GM12878 (cell line): Measurements from ENCODE around the gene CYREN. TPM values are rescaled to one million over a fixed set of nuclear protein-coding genes. Genes with fewer than 3 reads are reported as not detected.
"Not testable (repeated sequence)": the region's sequence is repeated elsewhere in the genome, so short reads cannot be mapped to it uniquely, and the experiment has no call there.

Source experiments
- ATAC-seq: fragments of 200-7000 bp; cut with Tn5 transposase; 3 replicates; pipeline ENCODE4 v1.9.1; 2020; ENCODE audit warnings: mild to moderate bottlenecking, moderate library complexity
- BruUV-seq: library from RNA; stranded (reverse); fragments of 400-500 nt; replicated peaks from 2 replicates; lab custom pipeline; 2021; lab: Mats Ljungman, UMichigan
- CTCF ChIA-PET: fragments of 300-600 bp; sonication (Branson Sonifier 250); formaldehyde crosslinking; extraction: SDS; loops from one replicate; lab custom pipeline; 2021; ENCODE audit warnings: inconsistent platforms; lab: Yijun Ruan, JAX
- POLR2A ChIA-PET: fragments of 350-600 bp; formaldehyde crosslinking; extraction: SDS; loops from one replicate; lab custom pipeline; 2021; ENCODE audit warnings: inconsistent platforms; lab: Charles Lee
- RAD21 ChIA-PET: fragments of 300-600 bp; sonication (Branson Sonifier 250); formaldehyde crosslinking; loops from one replicate; lab custom pipeline; 2023; ENCODE audit warnings: antibody characterized with exemption; ENCODE audit not compliant: unreplicated experiment; lab: Charles Lee
- SMC1A ChIA-PET: fragments of 300-600 bp; sonication (Branson Sonifier 250); formaldehyde crosslinking; loops from one replicate; lab custom pipeline; 2023; ENCODE audit not compliant: unreplicated experiment, uncharacterized antibody; lab: Charles Lee
- DNase-seq: peaks from one replicate; pipeline ENCODE4 v3.0.0-alpha.2; 2011; ENCODE audit warnings: low read depth, low spot score
- FAIRE-seq: peaks from 3 replicates; lab custom pipeline; 2011; peaks lifted over from hg19 to GRCh38; lab: Jason Lieb, UNC
- H2AFZ ChIP-seq: 2 replicates; pipeline ENCODE4 v1.6.0; 2011; ENCODE audit warnings: low read depth, low read length, control low read depth; ENCODE audit not compliant: control insufficient read depth
- H3K27ac ChIP-seq: 2 replicates; pipeline ENCODE4 v1.5.1; 2011; ENCODE audit warnings: control low read depth; ENCODE audit not compliant: control insufficient read depth, insufficient read depth
- H3K27me3 ChIP-seq, 2 experiments: replicated peaks in 1 of 2; 2 replicates each; pipeline versions ENCODE4 v1.6.0 to v1.6.1; 2011; ENCODE audit warnings: low read length in 1 of 2; ENCODE audit not compliant: control insufficient read depth in 2 of 2, insufficient read depth in 2 of 2
- H3K36me3 ChIP-seq, 2 experiments: 2 replicates each; pipeline ENCODE4 v1.5.1; 2011; ENCODE audit warnings: low read length in 1 of 2; ENCODE audit not compliant: control insufficient read depth in 2 of 2, insufficient read depth in 2 of 2
- H3K4me1 ChIP-seq: 2 replicates; pipeline ENCODE4 v1.6.1; 2011; ENCODE audit warnings: mild to moderate bottlenecking, low read length, moderate library complexity, mixed read lengths; ENCODE audit not compliant: control insufficient read depth, insufficient read depth
- H3K4me2 ChIP-seq: 2 replicates; pipeline ENCODE4 v1.6.0; 2011; ENCODE audit warnings: control low read depth; ENCODE audit not compliant: control insufficient read depth, insufficient read depth
- H3K4me3 ChIP-seq: fragments of 200-600 bp; sonication (generic); 2 replicates; pipeline ENCODE4 v1.5.1; 2016
- H3K79me2 ChIP-seq: 2 replicates; pipeline ENCODE4 v1.6.0; 2011; ENCODE audit warnings: low read length; ENCODE audit not compliant: control insufficient read depth, insufficient read depth
- H3K9ac ChIP-seq: 2 replicates; pipeline ENCODE4 v1.8.0; 2011; ENCODE audit warnings: low read length, control low read depth, mixed read lengths; ENCODE audit not compliant: control insufficient read depth, insufficient read depth
- H3K9me3 ChIP-seq: replicated peaks from 3 replicates; pipeline ENCODE4 v1.5.1; 2011; ENCODE audit warnings: mild to moderate bottlenecking, low read length; ENCODE audit not compliant: control insufficient read depth, insufficient read depth
- H4K20me1 ChIP-seq: 2 replicates; pipeline ENCODE4 v1.6.0; 2011; ENCODE audit not compliant: control insufficient read depth, insufficient read depth
- BMI1 ChIP-seq: fragments of 450-650 bp; IDR thresholded peaks from 2 replicates; pipeline ENCODE4 v1.6.1; 2016; ENCODE audit warnings: mild to moderate bottlenecking, moderate library complexity, borderline replicate concordance
- IKZF1 ChIP-seq: fragments of 450-650 bp; conservative IDR thresholded peaks from 2 replicates; pipeline ENCODE4 v1.6.1; 2017; ENCODE audit warnings: antibody characterized with exemption, mild to moderate bottlenecking
- IKZF2 ChIP-seq, 2 experiments: fragments of 450-650 bp; IDR thresholded peaks; 2 replicates each; pipeline ENCODE4 v1.6.1; 2017; ENCODE audit warnings: mild to moderate bottlenecking in 2 of 2, moderate library complexity in 2 of 2
- MEF2B ChIP-seq: fragments of 450-650 bp; IDR thresholded peaks from 2 replicates; pipeline ENCODE4 v1.6.1; 2018; ENCODE audit warnings: mild to moderate bottlenecking, moderate library complexity; ENCODE audit not compliant: partially characterized antibody, poor library complexity, severe bottlenecking
- MTA2 ChIP-seq: fragments of 450-650 bp; IDR thresholded peaks from 2 replicates; pipeline ENCODE4 v1.6.1; 2016; ENCODE audit warnings: low read depth, mild to moderate bottlenecking, moderate library complexity
- MTA3 ChIP-seq: IDR thresholded peaks from 2 replicates; pipeline ENCODE4 v1.6.1; 2012; ENCODE audit warnings: low read length, inconsistent platforms, borderline replicate concordance
- RAD51 ChIP-seq: fragments of 450-650 bp; IDR thresholded peaks from 2 replicates; pipeline ENCODE4 v1.6.1; 2016; ENCODE audit warnings: moderate library complexity, mild to moderate bottlenecking, inconsistent platforms
- SPI1 ChIP-seq: IDR thresholded peaks from 2 replicates; pipeline ENCODE4 v1.6.1; 2011; ENCODE audit warnings: low read depth, mild to moderate bottlenecking, low read length, moderate library complexity, borderline replicate concordance; ENCODE audit not compliant: insufficient read depth
- TBL1XR1 ChIP-seq: IDR thresholded peaks from 2 replicates; pipeline ENCODE4 v1.6.1; 2012; ENCODE audit warnings: low read depth, low read length, improper control_type of control experiment
- ZNF384 ChIP-seq: IDR thresholded peaks from 2 replicates; pipeline ENCODE4 v1.6.1; 2012; ENCODE audit warnings: low read depth, mild to moderate bottlenecking, low read length, improper control_type of control experiment, borderline replicate concordance
- WGBS: methylation state at CpG from one replicate; pipeline ENCODE4 v1.1.6; 2016; ENCODE audit warnings: low lambda C conversion rate; ENCODE audit not compliant: insufficient replicate concordance, insufficient coverage; ENCODE audit errors: missing lambda C conversion rate; 5-methylcytosine and 5-hydroxymethylcytosine counted together
- in situ Hi-C: fragments of 300-500 bp; cut with MboI; formaldehyde crosslinking; loops from 9 replicates; pipeline ENCODE4 v1.14.3; 2018; ENCODE audit warnings: mixed read lengths
- intact Hi-C: fragments of 100-400 bp; cut with micrococcal nuclease; formaldehyde crosslinking; loops from one replicate; pipeline ENCODE4 v1.14.2; 2022; ENCODE audit not compliant: unreplicated experiment
- polyA plus RNA-seq, 11 experiments: library from polyadenylated mRNA; depleted of rRNA in 4 of 11; unstranded in 6 of 11; stranded (reverse) in 5 of 11; fragments of >200 nt; fragmentation: Nextera tagmentation in 4 of 11; fragmentation: Illumina TruSeq in 1 of 11; extraction: Ambion mirVana in 4 of 11; extraction: Trizol in 1 of 11; gene quantifications; 1 replicate in 1 of 11; 2 replicates in 10 of 11; pipeline versions ENCODE4 v1.2.1 to v1.2.3, GENCODE V29; 2011 to 2016; ENCODE audit warnings: inconsistent platforms in 2 of 11, missing spikeins in 2 of 11, low read depth in 1 of 11
- total RNA-seq, 4 experiments: library from RNA; depleted of rRNA in 3 of 4; stranded (reverse); fragments of >200 nt in 3 of 4; fragmentation: Illumina TruSeq in 1 of 4; extraction: Trizol in 1 of 4; gene quantifications; 2 replicates each; pipeline versions ENCODE4 v1.2.1 to v1.2.3, GENCODE V29; 2013 to 2021
- TF ChIP-seq, protein P1 (sequence below): fragments of 450-650 bp; conservative IDR thresholded peaks from 2 replicates; pipeline ENCODE4 v1.6.1; 2017; ENCODE audit warnings: mild to moderate bottlenecking, moderate library complexity
- TF ChIP-seq, protein P2 (sequence below): fragments of 450-650 bp; IDR thresholded peaks from 2 replicates; pipeline ENCODE4 v1.6.1; 2016; ENCODE audit warnings: mild to moderate bottlenecking
- TF ChIP-seq, protein P3 (sequence below): fragments of 450-650 bp; IDR thresholded peaks from 2 replicates; pipeline ENCODE4 v1.6.1; 2017; ENCODE audit warnings: mild to moderate bottlenecking, low read depth, inconsistent platforms; ENCODE audit not compliant: poor library complexity, severe bottlenecking
- TF ChIP-seq, protein P4 (sequence below): fragments of 450-650 bp; IDR thresholded peaks from 2 replicates; pipeline ENCODE4 v1.6.1; 2017; ENCODE audit warnings: low read depth, mild to moderate bottlenecking, moderate library complexity

Gene CYREN
- total and polyA plus RNA-seq, 10 of the 15 experiments (the other 5 are each of a cell fraction or from before 2014, with no cell fraction given): 8.7 to 64.3 (median 55.7) TPM

DNA sequence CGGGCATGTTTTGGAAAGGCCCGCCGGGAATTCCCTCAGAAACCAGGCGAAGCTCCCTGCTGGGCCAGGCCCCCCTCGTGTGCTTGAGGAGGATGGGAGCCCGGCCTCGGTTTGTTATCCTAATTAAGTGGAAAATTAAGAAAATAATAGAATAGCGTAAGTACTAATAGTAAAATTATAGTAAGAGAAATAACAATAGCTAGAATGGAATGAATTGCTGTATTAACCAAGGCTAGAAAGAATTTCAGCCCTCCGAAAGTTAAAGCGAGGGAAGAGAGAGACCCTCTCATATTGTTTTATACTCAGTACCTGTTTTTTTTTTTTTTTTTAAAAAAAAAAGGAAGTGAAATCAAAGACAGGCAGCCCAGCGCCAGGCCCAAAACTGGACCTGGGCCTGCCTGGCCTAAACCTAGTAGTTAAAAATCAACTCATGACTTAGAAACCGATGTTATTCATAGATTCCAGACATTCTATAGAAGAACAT is 533 bp upstream of the CYREN start:
- Histone ChIP-seq H3K27ac (peak overlapping the region; percentile 96), H3K36me3 (peaks cover 20 to 21% of the 10 kb centered on the region in 2 experiments), H3K4me3 (peak overlapping the region; percentile 84), H3K79me2 (peaks cover 76% of the 10 kb centered on the region), H3K9ac (peak overlapping the region; percentile 73), H3K4me1 (peaks cover 24% of the 10 kb centered on the region), H3K4me2 (peak overlapping the region; percentile 77)
- DNase-seq, H4K20me1 ChIP-seq, H2AFZ ChIP-seq, H3K27me3 ChIP-seq, BruUV-seq, H3K9me3 ChIP-seq, in situ Hi-C loops: not testable (repeated sequence)
- FAIRE-seq (peak; percentile 18), ATAC-seq (peak; percentile 46)
- 2% methylated on average over 12 of the region's 12 CpGs for WGBS
- ChIA-PET POLR2A (interaction anchor here (0.7 to 15.9 kb wide), 13 partner anchors 11 to 537 kb away, joined by 3 to 169 read pairs (median 18); partner anchors contain the start of genes AGBL3, TMEM140 and WDR91), SMC1A (interaction anchor here (0.9 to 13.1 kb wide), 20 partner anchors 10 to 538 kb away, joined by 3 to 158 read pairs (median 6); partner anchors contain the start of genes AGBL3, TMEM140 and WDR91), CTCF (interaction anchor here (0.6 to 12.2 kb wide), 17 partner anchors 11 to 538 kb away, joined by 3 to 157 read pairs (median 4); partner anchors contain the start of genes AGBL3, TMEM140 and WDR91), RAD21 (interaction anchor here (0.8 to 11.6 kb wide), 25 partner anchors 9 to 622 kb away, joined by 3 to 151 read pairs (median 4); partner anchors contain the start of genes AGBL3, AKR1B15, TMEM140 and WDR91)
- intact Hi-C loops: loop anchor here (1.0 to 5.0 kb wide), 6 partner anchors 15 to 538 kb away; partner anchors contain the start of genes AGBL3, BPGM and TMEM140
- TF ChIP-seq, protein P1, sequence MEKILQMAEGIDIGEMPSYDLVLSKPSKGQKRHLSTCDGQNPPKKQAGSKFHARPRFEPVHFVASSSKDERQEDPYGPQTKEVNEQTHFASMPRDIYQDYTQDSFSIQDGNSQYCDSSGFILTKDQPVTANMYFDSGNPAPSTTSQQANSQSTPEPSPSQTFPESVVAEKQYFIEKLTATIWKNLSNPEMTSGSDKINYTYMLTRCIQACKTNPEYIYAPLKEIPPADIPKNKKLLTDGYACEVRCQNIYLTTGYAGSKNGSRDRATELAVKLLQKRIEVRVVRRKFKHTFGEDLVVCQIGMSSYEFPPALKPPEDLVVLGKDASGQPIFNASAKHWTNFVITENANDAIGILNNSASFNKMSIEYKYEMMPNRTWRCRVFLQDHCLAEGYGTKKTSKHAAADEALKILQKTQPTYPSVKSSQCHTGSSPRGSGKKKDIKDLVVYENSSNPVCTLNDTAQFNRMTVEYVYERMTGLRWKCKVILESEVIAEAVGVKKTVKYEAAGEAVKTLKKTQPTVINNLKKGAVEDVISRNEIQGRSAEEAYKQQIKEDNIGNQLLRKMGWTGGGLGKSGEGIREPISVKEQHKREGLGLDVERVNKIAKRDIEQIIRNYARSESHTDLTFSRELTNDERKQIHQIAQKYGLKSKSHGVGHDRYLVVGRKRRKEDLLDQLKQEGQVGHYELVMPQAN: 0 out of 2 replicates have a peak, but pooled peaks have one; percentile 1
- 0 out of 2 replicates have a peak, but pooled peaks have one; percentile 11 for TF ChIP-seq RAD51
- TF ChIP-seq IKZF1: peak; percentile 82
- TF ChIP-seq BMI1: 0 out of 2 replicates have a peak, but pooled peaks have one; percentile 16
- TF ChIP-seq, protein P2, sequence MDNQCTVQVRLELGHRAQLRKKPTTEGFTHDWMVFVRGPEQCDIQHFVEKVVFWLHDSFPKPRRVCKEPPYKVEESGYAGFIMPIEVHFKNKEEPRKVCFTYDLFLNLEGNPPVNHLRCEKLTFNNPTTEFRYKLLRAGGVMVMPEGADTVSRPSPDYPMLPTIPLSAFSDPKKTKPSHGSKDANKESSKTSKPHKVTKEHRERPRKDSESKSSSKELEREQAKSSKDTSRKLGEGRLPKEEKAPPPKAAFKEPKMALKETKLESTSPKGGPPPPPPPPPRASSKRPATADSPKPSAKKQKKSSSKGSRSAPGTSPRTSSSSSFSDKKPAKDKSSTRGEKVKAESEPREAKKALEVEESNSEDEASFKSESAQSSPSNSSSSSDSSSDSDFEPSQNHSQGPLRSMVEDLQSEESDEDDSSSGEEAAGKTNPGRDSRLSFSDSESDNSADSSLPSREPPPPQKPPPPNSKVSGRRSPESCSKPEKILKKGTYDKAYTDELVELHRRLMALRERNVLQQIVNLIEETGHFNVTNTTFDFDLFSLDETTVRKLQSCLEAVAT: peak; percentile 47; the same call in 1 of the 2 replicates
- TF ChIP-seq IKZF2 (IDR thresholded peaks at IDR 0.05): peak in 1 of 2 experiments; percentile 78; a peak in 3 of 4 replicates
- TF ChIP-seq SPI1: peak; percentile 67
- TF ChIP-seq, protein P3, sequence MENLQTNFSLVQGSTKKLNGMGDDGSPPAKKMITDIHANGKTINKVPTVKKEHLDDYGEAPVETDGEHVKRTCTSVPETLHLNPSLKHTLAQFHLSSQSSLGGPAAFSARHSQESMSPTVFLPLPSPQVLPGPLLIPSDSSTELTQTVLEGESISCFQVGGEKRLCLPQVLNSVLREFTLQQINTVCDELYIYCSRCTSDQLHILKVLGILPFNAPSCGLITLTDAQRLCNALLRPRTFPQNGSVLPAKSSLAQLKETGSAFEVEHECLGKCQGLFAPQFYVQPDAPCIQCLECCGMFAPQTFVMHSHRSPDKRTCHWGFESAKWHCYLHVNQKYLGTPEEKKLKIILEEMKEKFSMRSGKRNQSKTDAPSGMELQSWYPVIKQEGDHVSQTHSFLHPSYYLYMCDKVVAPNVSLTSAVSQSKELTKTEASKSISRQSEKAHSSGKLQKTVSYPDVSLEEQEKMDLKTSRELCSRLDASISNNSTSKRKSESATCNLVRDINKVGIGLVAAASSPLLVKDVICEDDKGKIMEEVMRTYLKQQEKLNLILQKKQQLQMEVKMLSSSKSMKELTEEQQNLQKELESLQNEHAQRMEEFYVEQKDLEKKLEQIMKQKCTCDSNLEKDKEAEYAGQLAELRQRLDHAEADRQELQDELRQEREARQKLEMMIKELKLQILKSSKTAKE: peak; percentile 76
- peak; percentile 9; the same call in 1 of the 2 replicates for TF ChIP-seq TBL1XR1
- TF ChIP-seq, protein P4, sequence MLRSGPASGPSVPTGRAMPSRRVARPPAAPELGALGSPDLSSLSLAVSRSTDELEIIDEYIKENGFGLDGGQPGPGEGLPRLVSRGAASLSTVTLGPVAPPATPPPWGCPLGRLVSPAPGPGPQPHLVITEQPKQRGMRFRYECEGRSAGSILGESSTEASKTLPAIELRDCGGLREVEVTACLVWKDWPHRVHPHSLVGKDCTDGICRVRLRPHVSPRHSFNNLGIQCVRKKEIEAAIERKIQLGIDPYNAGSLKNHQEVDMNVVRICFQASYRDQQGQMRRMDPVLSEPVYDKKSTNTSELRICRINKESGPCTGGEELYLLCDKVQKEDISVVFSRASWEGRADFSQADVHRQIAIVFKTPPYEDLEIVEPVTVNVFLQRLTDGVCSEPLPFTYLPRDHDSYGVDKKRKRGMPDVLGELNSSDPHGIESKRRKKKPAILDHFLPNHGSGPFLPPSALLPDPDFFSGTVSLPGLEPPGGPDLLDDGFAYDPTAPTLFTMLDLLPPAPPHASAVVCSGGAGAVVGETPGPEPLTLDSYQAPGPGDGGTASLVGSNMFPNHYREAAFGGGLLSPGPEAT: 0 out of 2 replicates have a peak, but pooled peaks have one; percentile 86
- TF ChIP-seq MTA2: peak; percentile 57
- peak; percentile 13; the same call in 1 of the 2 replicates for TF ChIP-seq ZNF384
- TF ChIP-seq MEF2B: peak; percentile 72
- TF ChIP-seq MTA3: 0 out of 2 replicates have a peak, but pooled peaks have one; percentile 39
